GM11168 (cell line): ENCODE data around the gene CCDC68.

Experiments
- in situ Hi-C: fragments of 300-500 bp; cut with MboI; formaldehyde crosslinking; loops from one replicate; pipeline ENCODE4 v1.12.0; 2022; ENCODE audit warnings: low sequenced_read_pairs; ENCODE audit not compliant: unreplicated experiment

Gene CCDC68

GRCh38 chr18:54926593-54927325, 32.5 kb downstream of the CCDC68 start:
- in situ Hi-C loops = no loop called here

GRCh38 chr18:54924948-54925347, 34.3 kb downstream of the CCDC68 start:
- in situ Hi-C loops = no loop called here

GRCh38 chr18:54923339-54923956, 35.8 kb downstream of the CCDC68 start:
- in situ Hi-C loops = no loop called here

- in situ Hi-C loops = no loop called here
Measured at GRCh38 chr18:54919412-54919811, 39.8 kb downstream of the CCDC68 start.

- in situ Hi-C loops = no loop called here
Measured at GRCh38 chr18:54918060-54918459, 41.2 kb downstream of the CCDC68 start.

GRCh38 chr18:54916507-54916906, 42.8 kb downstream of the CCDC68 start:
- in situ Hi-C loops = no loop called here

GRCh38 chr18:54914816-54915215, 44.4 kb downstream of the CCDC68 start:
- in situ Hi-C loops = no loop called here

GRCh38 chr18:54911551-54911950, 47.7 kb downstream of the CCDC68 start:
- in situ Hi-C loops = no loop called here

- in situ Hi-C loops = no loop called here
Measured at GRCh38 chr18:54910161-54910919, 48.9 kb downstream of the CCDC68 start.

- in situ Hi-C loops = no loop called here
Measured at GRCh38 chr18:54909538-54909937, 49.7 kb downstream of the CCDC68 start.

- in situ Hi-C loops = no loop called here
Measured at GRCh38 chr18:54906331-54907185, 52.7 kb downstream of the CCDC68 start.

- in situ Hi-C loops = no loop called here
Measured at GRCh38 chr18:54905629-54906028, 53.6 kb downstream of the CCDC68 start.

GRCh38 chr18:54904581-54904980, 54.7 kb downstream of the CCDC68 start:
- in situ Hi-C loops = no loop called here

- in situ Hi-C loops = no loop called here
Measured at GRCh38 chr18:54900290-54900689, 59.0 kb downstream of the CCDC68 start.

GRCh38 chr18:54899500-54899899, 59.8 kb downstream of the CCDC68 start:
- in situ Hi-C loops = no loop called here

- in situ Hi-C loops = no loop called here
Measured at GRCh38 chr18:54888933-54889332, 70.3 kb downstream of the CCDC68 start.

GRCh38 chr18:54888378-54888777, 70.9 kb downstream of the CCDC68 start:
- in situ Hi-C loops = no loop called here

GRCh38 chr18:54883816-54884604, 75.3 kb downstream of the CCDC68 start:
- in situ Hi-C loops = no loop called here

- in situ Hi-C loops = no loop called here
Measured at GRCh38 chr18:54882318-54882717, 76.9 kb downstream of the CCDC68 start.
